Caco-2 (cell line): ENCODE results near the gene DGCR6. TPM values are rescaled to one million over a fixed set of nuclear protein-coding genes. Genes with fewer than 3 reads are reported as not detected.
"Not testable (repeated sequence)": the region's sequence is repeated elsewhere in the genome, so short reads cannot be mapped to it uniquely, and the experiment has no call there.

Experiments used
- BruUV-seq: library from RNA; stranded (reverse); fragments of 400-500 nt; replicated peaks from 2 replicates; lab custom pipeline; 2021; lab: Mats Ljungman, UMichigan
- CTCF ChIA-PET: fragments of 300-600 bp; sonication (Branson Sonifier 250); formaldehyde crosslinking; loops from one replicate; lab custom pipeline; 2022; ENCODE audit warnings: antibody characterized with exemption; lab: Charles Lee
- POLR2A ChIA-PET: fragments of 300-600 bp; sonication (Branson Sonifier 250); formaldehyde crosslinking; loops from one replicate; lab custom pipeline; 2022; ENCODE audit warnings: antibody characterized with exemption; lab: Charles Lee
- DNase-seq, 2 experiments: peaks; one replicate each; pipeline versions ENCODE4 v3.0.0 to v3.0.0-alpha.2; 2020 to 2022
- H3K27me3 ChIP-seq: replicated peaks from 2 replicates; pipeline ENCODE4 v1.6.0; 2011; ENCODE audit warnings: low read length; ENCODE audit not compliant: control insufficient read depth, insufficient read depth
- H3K36me3 ChIP-seq: 2 replicates; pipeline ENCODE4 v1.5.1; 2011; ENCODE audit warnings: low read length; ENCODE audit not compliant: control insufficient read depth, insufficient read depth
- H3K4me1 ChIP-seq: fragments of 250-450 bp; sonication (Bioruptor Pico); 2 replicates; pipeline ENCODE4 v1.5.1; 2020; ENCODE audit warnings: mild to moderate bottlenecking
- H3K4me3 ChIP-seq: 2 replicates; pipeline ENCODE4 v1.5.1; 2011; ENCODE audit warnings: low read depth, mild to moderate bottlenecking, control low read depth, low read length
- H3K9me3 ChIP-seq: fragments of 250-450 bp; sonication (Bioruptor Pico); 2 replicates; pipeline ENCODE4 v1.5.1; 2020; ENCODE audit warnings: mild to moderate bottlenecking, moderate library complexity
- H3K27ac Mint-ChIP-seq: one replicate; pipeline ENCODE4 v1.8.0; 2022; ENCODE audit warnings: mixed read lengths; ENCODE audit not compliant: unreplicated experiment
- H3K27me3 Mint-ChIP-seq: one replicate; pipeline ENCODE4 v1.8.0; 2022; ENCODE audit warnings: mixed read lengths; ENCODE audit not compliant: insufficient read depth, unreplicated experiment
- H3K36me3 Mint-ChIP-seq: one replicate; pipeline ENCODE4 v1.8.0; 2022; ENCODE audit warnings: mild to moderate bottlenecking, mixed read lengths; ENCODE audit not compliant: insufficient read depth, unreplicated experiment
- H3K4me1 Mint-ChIP-seq: one replicate; pipeline ENCODE4 v1.8.0; 2022; ENCODE audit warnings: low read depth, mixed read lengths; ENCODE audit not compliant: unreplicated experiment
- H3K4me3 Mint-ChIP-seq: one replicate; pipeline ENCODE4 v1.8.0; 2022; ENCODE audit warnings: mild to moderate bottlenecking, moderate library complexity, mixed read lengths; ENCODE audit not compliant: unreplicated experiment
- H3K9me3 Mint-ChIP-seq: one replicate; pipeline ENCODE4 v1.8.0; 2022; ENCODE audit warnings: mixed read lengths; ENCODE audit not compliant: unreplicated experiment
- intact Hi-C: fragments of 100-400 bp; cut with micrococcal nuclease; formaldehyde crosslinking; loops from one replicate; pipeline ENCODE4 v1.10.0; 2022; ENCODE audit not compliant: unreplicated experiment
- total RNA-seq: library from RNA; stranded (reverse); gene quantifications from 2 replicates; pipeline ENCODE4 v1.2.3, GENCODE V29; 2022
- TF ChIP-seq, protein P1 (sequence below), 2 experiments: fragments of 200-600 bp in 1 of 2; IDR thresholded peaks; 1 replicate in 1 of 2; 2 replicates in 1 of 2; pipeline versions ENCODE4 v1.5.1 to v1.8.0; 2011 to 2022; ENCODE audit warnings: antibody characterized with exemption in 1 of 2, control low read depth in 1 of 2, inconsistent platforms in 1 of 2, low read depth in 1 of 2, low read length in 1 of 2, mild to moderate bottlenecking in 1 of 2, moderate library complexity in 1 of 2; ENCODE audit not compliant: insufficient read depth in 1 of 2, severe bottlenecking in 1 of 2, unreplicated experiment in 1 of 2

Gene DGCR6
- total RNA-seq, 1 experiment from 2014 or later = 5.9 TPM

DNA sequence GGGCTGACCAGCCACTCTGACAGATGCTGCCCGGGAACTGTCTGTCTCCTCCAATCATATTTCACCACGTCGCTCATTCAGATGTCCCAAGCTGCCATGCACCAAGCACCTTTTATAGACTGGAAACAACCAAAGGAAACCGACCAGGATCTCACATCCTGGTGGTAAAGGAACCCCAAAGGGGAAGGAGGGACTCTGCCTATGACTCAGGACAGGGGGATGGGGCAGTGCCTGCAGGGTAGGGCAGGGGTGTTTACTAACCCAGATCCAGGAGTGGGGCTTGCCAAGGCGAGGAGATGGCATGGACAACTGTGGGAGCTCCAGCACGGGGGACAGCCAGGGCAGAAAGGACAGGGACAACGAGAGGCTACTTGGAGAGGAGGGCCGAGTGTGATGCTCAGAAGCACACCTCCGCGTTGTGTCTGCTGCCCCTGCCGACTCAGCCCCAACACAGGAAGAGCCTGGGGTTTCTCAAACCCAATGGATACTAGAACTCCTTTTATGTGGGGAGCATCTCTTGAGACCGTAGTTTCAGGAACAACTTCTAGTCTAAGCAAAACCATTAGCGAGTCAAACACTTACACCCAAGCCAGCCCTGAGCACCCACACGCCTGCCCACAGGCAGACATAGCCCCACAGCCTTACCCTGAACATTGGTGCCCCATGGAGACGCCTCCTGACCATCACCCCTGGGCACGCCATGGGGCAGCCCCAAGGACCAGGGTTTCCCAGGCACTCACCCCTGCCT is 26.0 kb downstream of the DGCR6 start:
- H3K9me3 ChIP-seq = no peaks in the 10 kb centered on the region
- POLR2A ChIA-PET = no interaction called here
- H3K27ac Mint-ChIP-seq = no peak overlapping the region
- H3K27me3 ChIP-seq = no peaks in the 10 kb centered on the region
- H3K4me3 Mint-ChIP-seq = no peak overlapping the region
- H3K36me3 Mint-ChIP-seq = no peaks in the 10 kb centered on the region
- no TSS peak for BruUV-seq
- DNase-seq = no peak
- no peaks in the 10 kb centered on the region for H3K4me1 Mint-ChIP-seq
- intact Hi-C loops = no loop called here
- H3K4me3 ChIP-seq = no peak overlapping the region
- TF ChIP-seq, protein P1, sequence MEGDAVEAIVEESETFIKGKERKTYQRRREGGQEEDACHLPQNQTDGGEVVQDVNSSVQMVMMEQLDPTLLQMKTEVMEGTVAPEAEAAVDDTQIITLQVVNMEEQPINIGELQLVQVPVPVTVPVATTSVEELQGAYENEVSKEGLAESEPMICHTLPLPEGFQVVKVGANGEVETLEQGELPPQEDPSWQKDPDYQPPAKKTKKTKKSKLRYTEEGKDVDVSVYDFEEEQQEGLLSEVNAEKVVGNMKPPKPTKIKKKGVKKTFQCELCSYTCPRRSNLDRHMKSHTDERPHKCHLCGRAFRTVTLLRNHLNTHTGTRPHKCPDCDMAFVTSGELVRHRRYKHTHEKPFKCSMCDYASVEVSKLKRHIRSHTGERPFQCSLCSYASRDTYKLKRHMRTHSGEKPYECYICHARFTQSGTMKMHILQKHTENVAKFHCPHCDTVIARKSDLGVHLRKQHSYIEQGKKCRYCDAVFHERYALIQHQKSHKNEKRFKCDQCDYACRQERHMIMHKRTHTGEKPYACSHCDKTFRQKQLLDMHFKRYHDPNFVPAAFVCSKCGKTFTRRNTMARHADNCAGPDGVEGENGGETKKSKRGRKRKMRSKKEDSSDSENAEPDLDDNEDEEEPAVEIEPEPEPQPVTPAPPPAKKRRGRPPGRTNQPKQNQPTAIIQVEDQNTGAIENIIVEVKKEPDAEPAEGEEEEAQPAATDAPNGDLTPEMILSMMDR (IDR thresholded peaks at IDR 0.05; ENCODE audit: insufficient read depth in 1 of 2, low read depth in 1 of 2, low read length in 1 of 2, severe bottlenecking in 1 of 2, unreplicated experiment in 1 of 2) = no peak
- CTCF ChIA-PET = no interaction called here
- H3K9me3 Mint-ChIP-seq = no peaks in the 10 kb centered on the region
- no peaks in the 10 kb centered on the region for H3K36me3 ChIP-seq
- no peaks in the 10 kb centered on the region for H3K27me3 Mint-ChIP-seq
- H3K4me1 ChIP-seq = no peaks in the 10 kb centered on the region

DNA sequence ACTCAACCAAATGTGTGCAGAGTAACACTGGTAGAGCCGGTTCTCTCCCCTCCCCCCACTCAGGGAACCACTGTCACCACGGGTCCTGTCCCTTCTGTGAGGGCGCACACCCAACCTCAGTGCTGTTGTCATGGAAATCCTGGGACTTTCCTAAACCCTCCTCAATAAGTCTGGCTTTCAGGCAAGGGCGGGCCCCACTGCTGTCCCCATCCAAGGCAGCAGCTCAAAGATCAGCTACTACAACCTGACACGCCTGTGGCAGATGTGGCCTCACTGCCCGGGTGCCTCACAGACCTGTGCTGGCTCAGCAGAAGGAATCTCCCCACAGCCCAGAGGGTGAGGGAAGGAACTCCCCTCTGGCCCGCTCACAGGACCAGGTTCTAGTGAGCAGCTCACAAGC is 27.8 kb downstream of the DGCR6 start:
- H3K4me1 Mint-ChIP-seq = no peaks in the 10 kb centered on the region
- H3K9me3 ChIP-seq = no peaks in the 10 kb centered on the region
- intact Hi-C loops = no loop called here
- POLR2A ChIA-PET = no interaction called here
- H3K27ac Mint-ChIP-seq = no peak overlapping the region
- BruUV-seq = no TSS peak
- H3K36me3 Mint-ChIP-seq = no peaks in the 10 kb centered on the region
- CTCF ChIA-PET = no interaction called here
- H3K36me3 ChIP-seq = no peaks in the 10 kb centered on the region
- no peaks in the 10 kb centered on the region for H3K9me3 Mint-ChIP-seq
- TF ChIP-seq, protein P1 (IDR thresholded peaks at IDR 0.05; ENCODE audit: insufficient read depth in 1 of 2, low read depth in 1 of 2, low read length in 1 of 2, severe bottlenecking in 1 of 2, unreplicated experiment in 1 of 2) = no peak
- no peaks in the 10 kb centered on the region for H3K27me3 Mint-ChIP-seq
- H3K4me1 ChIP-seq = no peaks in the 10 kb centered on the region
- DNase-seq = no peak
- no peaks in the 10 kb centered on the region for H3K27me3 ChIP-seq
- no peak overlapping the region for H3K4me3 ChIP-seq
- no peak overlapping the region for H3K4me3 Mint-ChIP-seq

DNA sequence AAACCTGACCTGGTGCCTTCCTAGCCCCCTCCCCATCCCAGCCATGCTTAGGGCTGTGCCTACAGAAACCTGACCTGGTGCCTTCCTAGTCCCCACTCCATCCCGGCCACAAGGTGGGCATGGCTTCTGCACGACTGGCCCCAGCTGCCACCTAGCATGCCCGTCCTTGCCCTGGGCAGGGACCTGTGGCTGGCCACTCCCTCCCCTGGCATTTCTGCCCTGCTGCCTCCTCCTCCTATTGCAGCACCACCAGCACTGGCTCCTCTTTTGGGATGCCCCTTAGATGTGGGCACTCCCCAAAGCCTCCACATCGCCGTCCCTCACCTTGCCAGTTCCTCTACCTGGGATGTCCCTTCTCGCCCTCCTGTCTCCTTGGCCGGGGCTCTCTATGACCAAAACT is 28.6 kb downstream of the DGCR6 start:
- H3K27me3 Mint-ChIP-seq, H3K36me3 ChIP-seq, H3K27me3 ChIP-seq, H3K4me1 ChIP-seq, H3K9me3 Mint-ChIP-seq, H3K4me3 Mint-ChIP-seq, POLR2A ChIA-PET, CTCF ChIA-PET, H3K4me3 ChIP-seq, H3K9me3 ChIP-seq, H3K4me1 Mint-ChIP-seq, H3K36me3 Mint-ChIP-seq, DNase-seq, intact Hi-C loops, H3K27ac Mint-ChIP-seq, BruUV-seq: not testable (repeated sequence)
